HG03342 (cell line): Measurements from ENCODE around the gene FAM131C.
"Not testable (repeated sequence)": the region's sequence is repeated elsewhere in the genome, so short reads cannot be mapped to it uniquely, and the experiment has no call there.

Experiments used
- ATAC-seq: cut with Tn5 transposase; IDR thresholded peaks from one replicate; pipeline ENCODE4 v1.9.1; 2021; ENCODE audit warnings: mild to moderate bottlenecking, moderate library complexity; ENCODE audit not compliant: unreplicated experiment

The FAM131C gene

DNA sequence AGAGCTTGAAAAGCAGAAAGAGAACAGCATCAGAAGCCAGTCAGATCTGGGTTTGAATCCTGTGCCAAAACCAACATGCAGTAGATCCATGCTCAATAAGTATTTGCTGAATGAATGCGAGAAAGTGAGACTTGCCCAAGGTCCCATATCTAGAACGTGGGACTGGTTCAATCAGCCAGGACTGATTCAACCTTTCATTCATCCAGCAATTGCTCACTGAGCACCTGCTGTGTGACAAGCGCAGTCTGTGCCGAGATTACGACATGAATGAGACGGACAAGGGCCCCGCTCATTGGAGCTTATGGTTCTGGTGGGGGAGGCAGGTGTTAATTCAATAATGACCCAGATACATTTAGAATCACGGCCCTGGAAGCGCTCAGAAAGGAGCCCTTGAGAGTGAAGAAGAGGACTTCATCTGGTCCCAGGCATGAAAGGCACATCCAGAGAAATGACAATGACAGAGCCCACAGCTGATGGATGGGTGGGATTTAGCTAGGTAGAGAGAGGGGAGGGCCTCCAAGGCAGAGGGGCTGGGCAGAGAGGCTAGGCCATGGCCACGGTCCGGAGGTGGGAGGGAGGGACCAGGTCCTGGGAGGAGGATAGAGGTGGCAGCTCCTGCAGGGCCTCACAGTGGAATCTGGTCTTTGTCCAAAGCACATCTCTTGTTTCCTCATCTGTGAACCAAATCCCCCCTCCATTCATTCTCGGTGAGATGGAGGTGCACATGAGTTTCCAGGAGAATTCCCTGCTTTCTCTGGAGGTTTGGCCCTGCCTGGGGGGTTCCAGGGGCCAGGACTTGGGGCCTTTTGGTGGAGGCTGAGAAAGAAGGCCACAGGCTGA is 4.2 kb upstream of the FAM131C start:
- ATAC-seq = no peak

DNA sequence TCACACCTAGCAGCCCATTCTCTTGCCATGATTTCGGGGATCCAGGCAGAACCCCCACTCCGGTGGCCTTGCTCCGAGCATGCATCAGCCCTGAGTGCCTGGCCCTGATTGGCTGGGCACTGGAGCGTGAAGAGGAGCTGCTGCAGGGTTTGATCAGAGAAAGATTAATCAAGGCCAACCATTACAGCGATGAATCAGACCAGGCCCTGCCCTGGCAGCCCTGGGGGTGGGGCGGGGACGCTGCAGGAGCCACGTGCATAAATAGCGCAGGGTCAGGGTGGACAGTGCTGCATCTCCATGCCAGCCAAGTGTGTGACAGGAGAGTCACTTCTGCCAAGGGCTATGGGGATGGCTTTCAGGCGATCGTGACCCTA is 3.4 kb upstream of the FAM131C start:
- no peak for ATAC-seq

- no peak for ATAC-seq
These were observed 2.8 kb upstream of the FAM131C start for GRCh38 chr1:16076031-16076864.

DNA sequence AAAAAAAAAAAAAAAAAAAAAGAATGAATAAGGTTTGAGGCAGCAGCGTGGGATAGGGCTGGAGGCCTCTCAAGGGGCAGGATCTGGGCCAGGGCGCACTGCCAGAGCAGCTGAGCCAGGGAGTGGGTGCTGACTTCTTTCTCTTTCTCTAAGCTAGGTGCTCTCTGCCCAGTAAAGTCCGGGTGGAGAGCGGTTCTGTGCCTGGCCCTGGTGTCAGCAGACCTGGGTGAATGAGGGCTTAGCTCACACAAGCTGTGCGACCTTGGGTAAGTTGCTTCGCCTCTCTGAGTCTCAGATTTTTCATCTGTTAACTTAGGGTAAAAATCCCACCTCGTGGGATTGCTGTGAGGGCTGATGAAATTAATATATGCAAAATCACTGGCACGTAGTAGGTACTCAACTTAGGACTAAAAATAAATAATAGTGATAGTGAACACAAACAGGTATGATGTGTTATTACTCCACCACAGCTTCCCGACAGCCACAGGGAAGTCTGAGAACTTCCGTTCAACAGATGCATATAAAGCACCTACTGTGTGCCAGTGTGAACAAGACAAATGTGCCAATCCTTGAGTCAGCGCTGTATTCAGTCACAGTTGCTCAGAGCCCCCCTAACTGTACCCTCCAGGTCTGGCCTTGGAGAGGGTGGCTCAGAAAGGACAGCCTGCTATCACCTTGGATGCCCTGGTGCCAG is 2.0 kb upstream of the FAM131C start:
- ATAC-seq = no peak

DNA sequence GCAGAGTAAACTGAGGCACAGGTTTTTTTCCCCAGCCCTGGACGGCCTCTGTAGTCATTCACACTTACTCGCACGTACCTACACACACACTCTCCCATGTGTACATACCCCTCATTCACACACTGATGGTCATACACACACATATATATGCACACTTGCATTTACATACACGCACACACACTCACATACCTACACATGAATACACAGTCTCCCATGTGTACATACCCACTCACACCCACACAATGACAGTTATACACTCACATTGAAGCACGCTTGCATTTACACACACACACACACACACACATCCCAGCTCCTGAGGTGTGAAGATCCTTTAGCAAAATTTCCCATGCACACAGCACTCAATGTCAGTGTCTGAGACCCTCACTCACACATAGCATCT is 766 bp upstream of the FAM131C start:
- no peak for ATAC-seq

DNA sequence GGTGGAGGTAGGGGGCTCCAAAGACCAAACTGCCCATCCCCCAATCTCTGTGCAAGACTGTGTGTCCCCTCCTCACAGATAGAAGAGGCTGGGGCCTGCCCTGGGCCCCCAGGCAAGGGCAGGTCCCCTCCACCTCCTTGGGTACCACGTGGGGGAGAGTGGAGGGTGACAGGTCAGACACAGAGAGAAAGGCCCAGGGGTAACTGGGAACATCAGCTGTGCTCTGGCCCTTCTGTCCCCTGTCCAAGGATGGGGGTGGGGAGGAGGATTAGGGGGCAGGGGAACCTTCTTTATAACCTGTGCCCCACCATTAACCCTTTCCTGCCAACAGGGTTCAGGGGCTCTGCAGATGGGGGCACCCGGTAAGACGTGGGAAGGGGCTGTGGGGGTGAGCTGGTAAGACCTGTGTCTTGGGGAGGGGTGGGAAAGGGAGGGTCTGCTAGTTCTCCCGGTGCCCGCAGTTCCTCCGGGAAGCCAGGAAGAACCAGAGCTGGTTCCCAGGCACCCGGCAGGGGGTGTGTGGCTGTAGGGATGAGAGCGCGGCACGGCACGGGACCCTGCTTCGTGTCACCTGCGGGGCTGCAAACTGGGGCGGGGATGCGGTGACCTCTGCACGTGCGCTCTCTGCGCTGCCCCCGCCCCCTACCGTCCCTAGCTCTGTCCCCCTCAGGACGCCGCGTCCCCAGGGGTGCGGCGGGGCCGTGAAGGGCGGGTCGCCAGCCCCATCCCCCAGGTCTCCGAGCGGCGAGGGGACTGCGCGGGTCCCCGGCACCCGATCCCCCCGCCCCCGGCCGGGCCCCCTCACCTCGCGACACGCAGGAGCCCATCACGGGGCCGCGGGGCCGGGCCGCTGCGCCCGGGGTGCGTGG is 601 bp downstream of the FAM131C start:
- ATAC-seq = no peak

- no peak for ATAC-seq
These were observed 1.4 kb downstream of the FAM131C start for GRCh38 chr1:16072095-16072494.

DNA sequence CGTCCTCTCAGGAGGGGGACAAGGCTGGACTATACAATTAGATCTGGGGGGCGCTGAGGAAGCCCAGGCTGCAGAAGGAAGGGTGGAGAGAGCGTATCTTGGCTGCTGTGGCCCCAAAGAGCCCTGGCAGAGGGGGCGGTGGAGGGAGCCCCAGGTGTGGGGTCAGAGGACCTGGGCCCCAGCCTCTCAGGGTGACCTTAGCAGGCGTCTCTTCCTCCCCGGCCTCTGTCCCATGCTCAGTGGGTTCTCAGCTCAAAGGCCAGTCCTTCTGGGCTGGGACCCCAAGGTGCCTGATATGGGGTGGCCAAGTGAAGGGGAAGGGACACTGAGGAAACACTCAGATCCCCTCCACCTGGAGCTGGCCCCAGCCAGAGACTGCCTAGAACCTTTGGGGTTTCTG is 1.8 kb downstream of the FAM131C start:
- no peak for ATAC-seq

GRCh38 chr1:16070640-16071355 is 2.7 kb downstream of the FAM131C start:
- ATAC-seq = no peak

DNA sequence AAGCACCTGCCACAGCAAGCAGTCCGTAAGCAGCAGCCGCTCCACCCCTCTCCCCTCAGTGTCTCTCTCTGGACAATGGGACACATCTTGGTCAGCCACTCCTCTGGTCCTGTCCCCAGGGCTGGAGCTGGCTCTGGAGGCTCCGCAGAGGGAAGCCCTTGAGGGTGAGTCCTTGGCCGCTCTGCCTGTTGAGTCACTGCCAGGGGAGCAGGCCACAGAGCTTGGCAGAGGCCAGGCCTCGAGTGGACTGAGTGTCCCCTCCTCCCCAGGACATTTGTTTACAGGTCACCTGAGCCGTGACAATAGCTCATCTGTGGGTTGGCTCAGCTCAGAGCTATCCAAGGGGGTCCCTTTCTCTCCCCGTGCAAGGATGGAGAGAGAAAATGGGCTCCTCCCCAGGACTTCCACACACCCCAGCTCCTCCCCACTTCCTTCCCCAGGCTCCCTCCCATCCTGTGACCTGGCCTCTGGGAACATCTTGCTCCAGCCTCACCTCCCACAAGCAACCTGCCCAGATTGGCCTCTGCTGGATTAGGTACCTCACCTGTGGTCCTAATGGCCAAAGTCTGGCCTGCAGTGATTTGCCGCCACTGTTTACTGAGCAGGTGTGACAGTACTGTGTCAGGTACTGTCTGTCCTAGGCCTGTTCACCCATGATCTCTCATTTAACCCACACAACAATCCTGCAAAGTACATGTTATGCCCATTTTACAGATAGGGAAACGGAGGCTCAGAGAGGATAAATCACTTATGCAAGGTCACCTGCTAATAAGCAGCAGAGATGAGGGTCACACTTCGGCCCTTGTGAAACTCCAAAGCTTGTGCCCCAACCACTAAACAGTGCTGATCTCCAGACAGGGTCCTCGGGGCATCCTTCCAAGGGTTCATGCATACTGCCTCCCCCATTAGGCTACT is 4.8 kb downstream of the FAM131C start:
- ATAC-seq = no peak

DNA sequence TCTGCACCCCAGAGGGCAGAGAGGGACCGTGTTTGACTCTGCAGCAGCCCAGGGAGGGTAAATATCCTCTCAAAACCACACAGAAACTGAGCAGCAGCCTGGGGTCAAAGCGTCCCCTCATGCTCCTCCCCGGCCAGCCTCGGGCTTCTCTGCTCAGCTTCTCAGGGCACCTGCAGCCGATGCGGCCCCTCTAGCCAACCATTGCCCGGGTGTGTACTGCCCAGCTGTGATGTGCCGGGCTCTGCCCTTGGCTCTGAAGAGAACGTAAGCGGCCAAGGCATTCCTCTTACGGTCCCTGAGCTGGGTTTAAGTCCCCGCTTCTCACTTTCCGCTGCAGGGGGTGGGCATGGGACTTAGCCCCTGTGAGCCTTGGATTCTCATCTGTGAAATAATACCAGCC is 5.5 kb downstream of the FAM131C start:
- no peak for ATAC-seq

GRCh38 chr1:16067127-16067768 is 6.2 kb downstream of the FAM131C start:
- no peak for ATAC-seq

- ATAC-seq = no peak
These were observed 7.2 kb downstream of the FAM131C start for GRCh38 chr1:16066245-16066644.

GRCh38 chr1:16065269-16065576 is 8.2 kb downstream of the FAM131C start:
- ATAC-seq = no peak

- ATAC-seq = no peak
These were observed 8.7 kb downstream of the FAM131C start for GRCh38 chr1:16064536-16065268.

GRCh38 chr1:16063921-16064320 is 9.5 kb downstream of the FAM131C start:
- ATAC-seq = no peak

DNA sequence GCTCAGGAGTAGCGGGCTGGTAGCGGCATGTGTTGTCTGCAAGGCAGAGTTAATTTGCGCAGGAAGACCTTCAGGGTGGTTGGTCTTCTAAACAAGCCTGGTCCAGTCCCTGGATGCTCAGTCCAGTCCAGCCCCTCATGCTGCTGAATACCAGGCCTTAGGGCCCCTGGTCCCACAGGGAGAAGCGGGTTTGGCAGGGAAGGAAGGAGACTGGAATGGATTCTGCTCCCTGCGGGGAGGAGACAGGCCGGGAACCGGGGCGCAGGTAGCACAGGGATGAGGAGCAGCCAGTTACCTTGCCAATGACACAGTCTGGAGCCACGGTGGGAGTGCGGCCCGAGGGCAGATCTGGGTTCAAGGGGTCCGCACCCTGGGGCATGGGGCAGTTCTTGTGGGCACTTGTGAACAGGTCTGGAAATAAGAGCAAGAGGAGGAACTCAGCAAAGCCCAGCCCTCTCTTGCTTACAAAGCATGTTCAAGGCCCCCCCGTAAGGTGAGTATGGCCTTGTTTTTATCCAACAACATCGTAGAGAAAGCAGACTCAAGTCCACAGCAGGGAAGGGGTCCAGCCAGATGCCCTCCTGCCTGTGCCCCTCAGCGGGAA is 10.1 kb downstream of the FAM131C start:
- ATAC-seq = no peak

DNA sequence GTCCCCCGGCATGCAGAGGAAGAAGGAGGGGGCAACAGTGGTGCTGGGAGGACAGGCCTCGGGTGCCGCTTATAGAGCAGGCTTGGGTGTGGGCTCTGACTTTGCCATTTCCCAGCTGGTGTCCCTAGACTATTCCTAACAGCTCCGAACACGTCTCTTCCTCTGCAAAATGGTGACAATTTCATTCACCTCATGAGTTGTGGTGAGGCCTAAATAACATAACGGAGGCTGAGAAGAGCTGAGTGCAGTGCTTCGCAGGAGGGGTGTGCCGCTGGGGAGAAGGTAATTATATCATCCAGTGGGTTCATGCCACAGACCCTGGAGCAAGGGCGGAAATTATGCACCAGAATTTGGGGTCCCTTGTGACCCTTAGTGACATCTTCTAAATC is 10.8 kb downstream of the FAM131C start:
- not testable (repeated sequence) for ATAC-seq
